NB4 (cell line): ENCODE measurements around the gene FSD1.

ENCODE experiments used
- CTCF ChIP-seq: IDR thresholded peaks from one replicate; pipeline ENCODE4 v1.5.1; 2012; ENCODE audit warnings: low read depth, low read length
- POLR2A ChIP-seq: IDR thresholded peaks from 2 replicates; pipeline ENCODE4 v1.6.1; 2011; ENCODE audit warnings: mild to moderate bottlenecking; ENCODE audit not compliant: insufficient read length; ENCODE audit errors: extremely low read depth

DNA sequence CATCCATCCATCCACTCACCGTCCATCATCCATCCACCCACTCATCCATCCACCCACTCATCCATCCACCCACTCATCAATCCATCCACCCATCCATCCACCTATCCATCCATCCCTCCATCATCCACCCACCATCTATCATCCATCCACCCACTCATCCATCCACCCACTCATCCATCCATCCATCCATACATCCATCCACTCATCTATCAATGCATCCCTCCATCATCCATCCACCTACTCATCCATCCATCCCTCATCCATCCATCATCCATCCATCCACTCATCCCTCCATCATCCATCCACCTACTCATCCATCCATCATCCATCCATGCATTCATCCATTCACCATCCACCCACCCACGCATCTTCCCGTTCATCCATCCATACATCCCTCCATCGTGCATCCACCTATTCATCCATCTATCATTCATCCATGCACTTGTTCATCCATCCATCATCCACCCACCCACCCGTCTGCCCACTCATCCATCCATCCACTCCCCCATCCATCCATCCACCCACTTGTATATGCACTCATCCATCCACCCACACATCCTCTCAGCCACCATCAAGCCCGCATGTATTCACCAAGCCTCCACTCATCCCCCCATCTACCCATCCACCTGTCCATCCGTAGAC lies 30.7 kb downstream of the FSD1 start:
- TF ChIP-seq POLR2A (no peak), CTCF (no peak)
